Measurements from ENCODE around the gene EDAR.

Gene EDAR

GRCh38 chr2:109017017-109017416, 28.0 kb upstream of the EDAR start:
- no peak overlapping the region for H3K4me3 ChIP-seq (ENCODE audit: low read depth, low read length)
- TF ChIP-seq CTCF (IDR thresholded peaks at IDR 0.05; ENCODE audit: low read depth, low read length) = no peak

DNA sequence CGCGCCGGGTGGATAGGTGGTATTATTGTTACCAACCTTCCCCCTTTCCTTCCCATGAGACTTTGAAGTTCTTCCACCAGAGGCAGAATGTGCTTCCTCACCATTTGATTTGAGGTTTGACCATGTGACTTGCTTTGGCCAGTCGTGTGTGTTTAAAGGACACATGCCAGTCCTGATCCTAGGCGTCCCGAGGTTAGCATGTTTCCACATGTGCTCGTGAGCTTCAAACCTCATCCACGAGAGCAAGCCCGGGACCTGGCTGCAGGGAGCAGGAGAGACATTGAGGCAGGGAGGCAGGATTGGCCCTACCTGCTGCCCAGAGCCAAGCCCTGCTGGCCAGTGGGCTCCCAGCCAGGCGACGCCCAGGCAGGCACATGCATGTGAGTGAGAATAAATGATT, 27.4 kb upstream of the EDAR start:
- H3K4me3 ChIP-seq (ENCODE audit: low read depth, low read length) = no peak overlapping the region
- no peak for TF ChIP-seq CTCF (IDR thresholded peaks at IDR 0.05; ENCODE audit: low read depth, low read length)

GRCh38 chr2:109014476-109014875, 25.5 kb upstream of the EDAR start:
- no peak overlapping the region for H3K4me3 ChIP-seq (ENCODE audit: low read depth, low read length)
- TF ChIP-seq CTCF (IDR thresholded peaks at IDR 0.05; ENCODE audit: low read depth, low read length) = no peak

GRCh38 chr2:109013051-109013450, 24.0 kb upstream of the EDAR start:
- no peak overlapping the region for H3K4me3 ChIP-seq (ENCODE audit: low read depth, low read length)
- no peak for TF ChIP-seq CTCF (IDR thresholded peaks at IDR 0.05; ENCODE audit: low read depth, low read length)

- TF ChIP-seq CTCF (IDR thresholded peaks at IDR 0.05; ENCODE audit: low read depth, low read length) = no peak
- H3K4me3 ChIP-seq (ENCODE audit: low read depth, low read length) = no peak overlapping the region
These were observed 21.0 kb upstream of the EDAR start for GRCh38 chr2:109009920-109010610.

DNA sequence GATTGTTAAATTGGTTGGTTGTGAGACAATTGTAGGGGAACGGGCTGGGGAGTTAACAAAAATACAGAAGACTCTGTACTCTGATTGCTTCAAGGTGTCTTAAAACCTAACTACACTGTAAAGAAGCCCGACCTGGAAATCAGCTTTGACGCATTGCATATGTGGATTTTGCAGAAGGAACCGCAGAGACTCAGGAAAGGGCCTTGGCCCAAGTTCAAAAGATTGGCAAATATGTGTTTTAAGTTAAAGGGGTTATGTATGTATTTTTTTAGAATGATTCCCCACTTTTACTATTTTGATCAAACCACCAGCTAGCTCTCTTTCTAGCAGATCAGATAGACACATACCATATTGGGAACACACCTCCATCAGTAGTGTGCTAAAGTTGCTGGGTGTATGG, 18.0 kb upstream of the EDAR start:
- no peak overlapping the region for H3K4me3 ChIP-seq (ENCODE audit: low read depth, low read length)
- no peak for TF ChIP-seq CTCF (IDR thresholded peaks at IDR 0.05; ENCODE audit: low read depth, low read length)

DNA sequence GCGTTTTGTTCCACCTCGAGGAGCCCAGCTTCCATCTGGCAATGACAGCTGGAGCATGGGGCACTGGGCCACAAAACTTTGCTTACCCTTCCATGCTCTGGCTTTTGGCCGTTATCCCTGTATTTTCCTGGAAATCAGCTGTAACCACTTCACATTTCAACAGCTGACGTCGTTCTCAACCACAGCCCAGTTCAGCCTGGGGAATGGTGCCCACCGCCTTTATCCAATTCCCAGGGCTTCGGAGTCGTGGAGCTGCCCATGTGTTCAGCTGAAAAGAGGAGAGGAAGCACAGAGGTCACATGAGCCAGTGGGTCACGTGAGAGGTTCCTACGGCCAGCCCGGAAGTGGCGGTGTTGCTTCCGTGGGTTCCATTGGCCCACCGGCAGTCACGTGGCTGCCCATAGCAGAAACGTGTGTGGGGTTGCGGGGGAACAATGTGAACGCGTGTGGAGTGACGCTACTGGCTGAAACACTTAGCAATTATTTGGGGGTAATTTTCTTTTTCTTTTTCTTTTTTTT, 16.7 kb upstream of the EDAR start:
- no peak for TF ChIP-seq CTCF (IDR thresholded peaks at IDR 0.05; ENCODE audit: low read depth, low read length)
- no peak overlapping the region for H3K4me3 ChIP-seq (ENCODE audit: low read depth, low read length)
